NOMO-1 treated with dmso at 0.1 percent for 144 hours (cell line): ENCODE results near the gene PURA.

Source experiments
- DNase-seq: peaks from one replicate; lab custom pipeline; 2025; ENCODE audit not compliant: unreplicated experiment; lab: John Stamatoyannopoulos, UW

Gene PURA

GRCh38 chr5:140109759-140110645 lies 3.9 kb upstream of the PURA start:
- no peak for DNase-seq

- DNase-seq = no peak
These were observed 3.3 kb upstream of the PURA start for GRCh38 chr5:140110646-140110957.

GRCh38 chr5:140111011-140111858 lies 2.7 kb upstream of the PURA start:
- peak; percentile 46 for DNase-seq

DNA sequence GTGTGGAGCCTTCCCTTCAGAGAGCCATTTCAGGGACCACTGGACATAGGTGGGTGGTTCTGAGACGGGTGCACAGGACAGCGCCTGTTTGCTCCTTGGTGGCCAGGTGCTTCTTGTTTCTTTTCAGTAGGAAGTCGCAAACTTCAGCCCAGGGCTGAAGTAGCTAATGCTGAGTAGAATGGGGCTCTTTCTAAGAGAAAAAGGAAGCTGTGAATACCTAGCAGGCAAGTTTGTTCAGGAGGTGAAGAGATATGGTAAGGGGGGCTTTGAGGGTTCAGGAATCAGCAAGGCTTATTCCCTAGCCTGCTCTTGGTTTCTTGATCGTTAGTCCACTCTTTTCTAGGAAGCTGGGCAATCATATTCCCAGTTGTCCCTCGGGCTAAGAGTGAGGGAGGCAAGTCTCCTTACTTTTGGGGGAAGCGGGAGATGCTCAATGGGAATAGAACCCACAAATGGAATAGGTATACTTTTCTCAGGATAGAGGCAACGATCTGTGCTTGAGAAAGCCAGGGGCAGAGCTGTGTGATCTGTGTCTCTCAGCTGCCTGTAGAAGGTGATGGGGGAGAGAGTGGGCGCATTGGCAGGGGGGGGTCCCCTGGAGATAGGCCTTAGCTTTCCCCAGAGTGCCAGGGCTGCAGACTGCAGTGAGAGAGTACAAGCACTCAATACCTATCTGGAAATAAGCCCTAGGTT lies 1.9 kb upstream of the PURA start:
- peak; percentile 46 for DNase-seq

- DNase-seq = no peak
These were observed 1.2 kb upstream of the PURA start for GRCh38 chr5:140112685-140113179.

- DNase-seq = no peak
These were observed 670 bp upstream of the PURA start for GRCh38 chr5:140113180-140113698.

GRCh38 chr5:140114341-140115185 lies 654 bp downstream of the PURA start:
- DNase-seq = peak; percentile 20

- no peak for DNase-seq
These were observed 1.2 kb downstream of the PURA start for GRCh38 chr5:140115186-140115500.

DNA sequence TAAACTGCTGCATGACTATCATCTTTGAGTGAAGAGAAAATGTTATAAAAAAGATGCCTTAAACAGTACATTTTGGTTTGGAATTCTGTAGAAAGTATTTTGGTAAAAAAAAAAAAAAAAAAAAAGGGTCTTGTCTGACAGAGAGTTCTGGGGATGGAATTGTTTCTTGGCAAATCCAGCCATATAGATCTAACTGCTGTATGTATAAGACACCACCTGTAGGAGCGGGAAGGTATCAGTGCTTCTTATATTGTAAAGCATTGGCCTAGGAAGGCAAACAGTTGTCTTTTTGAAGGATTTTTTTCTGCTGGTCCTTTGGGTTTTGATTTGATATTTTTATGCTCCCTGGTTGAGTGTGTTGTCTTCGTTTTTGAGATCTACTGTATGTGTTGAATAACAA lies 2.8 kb downstream of the PURA start:
- DNase-seq = no peak

DNA sequence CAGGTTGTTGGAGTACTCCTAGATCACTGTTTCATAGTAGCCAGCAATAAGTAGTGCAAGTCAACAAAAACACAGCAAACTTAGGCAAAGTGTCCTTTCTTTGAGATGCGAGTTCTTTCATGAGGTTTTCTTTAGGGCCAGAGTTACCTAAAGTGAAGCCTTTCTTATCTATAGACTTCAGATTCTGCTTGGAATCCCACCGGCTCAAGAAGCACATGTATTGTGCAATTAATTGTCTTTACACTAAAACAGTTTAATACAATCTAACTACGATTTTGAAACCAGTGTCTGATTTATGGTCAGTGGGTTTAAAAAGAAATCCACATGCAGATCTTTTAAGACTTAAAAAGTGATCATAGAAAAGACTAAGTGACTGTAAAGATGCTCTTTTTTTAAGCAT lies 3.6 kb downstream of the PURA start:
- DNase-seq = no peak

DNA sequence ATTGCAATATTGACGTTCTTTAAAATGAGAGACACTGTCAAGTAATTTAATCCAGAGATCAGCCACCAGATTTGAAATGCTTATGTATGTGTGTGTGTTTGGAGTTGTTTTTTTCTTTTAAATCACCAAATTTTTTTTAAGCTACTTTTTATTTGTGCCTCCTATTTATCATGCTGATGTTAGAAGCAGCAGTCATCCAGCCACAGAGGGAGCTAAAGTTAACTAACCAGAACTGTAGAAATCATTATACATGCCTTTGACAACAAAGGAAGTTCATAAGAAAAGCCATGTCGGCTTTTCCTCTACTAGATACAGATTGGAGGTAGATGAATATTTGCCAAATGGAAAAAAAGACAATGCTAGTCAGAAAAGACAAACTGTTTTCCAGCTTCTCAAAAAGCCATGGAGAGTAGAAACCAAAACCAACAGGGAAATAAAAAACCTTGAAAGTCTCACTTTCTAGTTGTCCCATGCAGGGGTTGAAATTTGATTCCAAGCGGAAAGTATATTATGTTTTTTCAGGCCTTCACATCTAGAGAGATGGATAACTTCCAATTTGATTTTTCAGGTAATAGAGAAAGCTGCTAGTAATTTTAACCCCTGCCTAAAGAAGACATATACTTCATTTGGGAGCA lies 4.5 kb downstream of the PURA start:
- DNase-seq = no peak

GRCh38 chr5:140125637-140126036 lies 11.7 kb downstream of the PURA start, which contains the start of gene IGIP:
Gene IGIP, plus strand, starts transcription at chr5:140125937. Its CDS starts 2,540 bp downstream, at chr5:140128477.
- no peak for DNase-seq

DNA sequence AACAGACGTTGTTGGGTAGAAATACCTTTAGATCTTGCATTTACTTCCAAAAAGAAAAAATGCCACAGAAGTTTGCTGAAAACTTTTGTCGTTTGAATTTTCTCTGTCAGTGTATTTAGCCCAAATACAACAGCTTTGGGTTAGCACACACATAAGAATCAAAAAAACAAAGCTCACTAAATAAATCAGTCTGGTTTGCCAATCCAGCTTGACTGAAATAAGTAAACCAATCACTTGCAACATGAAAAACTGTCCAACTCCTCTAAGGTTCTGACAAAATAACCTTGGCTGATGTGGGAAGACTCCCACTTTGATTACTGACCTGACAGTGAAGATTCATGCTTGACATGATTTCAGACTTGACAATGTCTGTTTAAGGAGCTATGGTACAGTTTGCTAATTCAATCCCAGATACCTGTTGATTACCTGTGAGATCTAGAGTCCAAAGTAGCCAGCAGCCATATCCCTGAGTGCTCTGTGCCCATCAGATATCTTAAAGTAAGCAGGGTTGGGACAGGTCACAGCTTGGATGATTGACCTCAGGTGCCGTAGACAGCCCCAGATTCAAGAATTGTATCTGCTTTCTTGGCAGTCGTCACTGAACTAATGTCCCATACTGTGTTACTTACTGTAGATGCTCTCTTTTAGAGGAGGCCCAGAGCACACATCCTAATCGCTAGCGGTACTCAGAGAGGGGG lies 12.6 kb downstream of the PURA start:
- no peak for DNase-seq

DNA sequence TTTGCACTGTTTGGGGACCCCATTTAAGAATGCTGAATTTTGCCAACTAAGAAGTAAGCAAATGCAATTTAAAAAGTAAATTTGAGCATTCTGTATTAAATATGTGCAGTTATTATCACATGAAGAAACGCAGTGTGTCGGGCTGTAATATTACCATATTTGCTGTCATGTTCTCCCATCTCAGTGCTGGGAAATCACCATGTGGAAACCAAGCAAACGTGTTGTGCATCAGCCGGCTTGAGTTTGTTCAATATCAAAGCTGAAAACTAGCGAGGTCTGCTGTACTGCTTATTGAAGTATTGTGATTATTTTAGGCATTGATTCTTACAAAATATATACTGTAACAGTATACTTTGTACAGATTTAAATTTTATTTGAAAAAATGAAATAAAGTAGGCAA lies 14.5 kb downstream of the PURA start:
- DNase-seq = no peak

GRCh38 chr5:140130949-140131733 lies 17.2 kb downstream of the PURA start:
- no peak for DNase-seq

- DNase-seq = peak; percentile 77
These were observed 18.1 kb downstream of the PURA start for GRCh38 chr5:140131967-140132409.

DNA sequence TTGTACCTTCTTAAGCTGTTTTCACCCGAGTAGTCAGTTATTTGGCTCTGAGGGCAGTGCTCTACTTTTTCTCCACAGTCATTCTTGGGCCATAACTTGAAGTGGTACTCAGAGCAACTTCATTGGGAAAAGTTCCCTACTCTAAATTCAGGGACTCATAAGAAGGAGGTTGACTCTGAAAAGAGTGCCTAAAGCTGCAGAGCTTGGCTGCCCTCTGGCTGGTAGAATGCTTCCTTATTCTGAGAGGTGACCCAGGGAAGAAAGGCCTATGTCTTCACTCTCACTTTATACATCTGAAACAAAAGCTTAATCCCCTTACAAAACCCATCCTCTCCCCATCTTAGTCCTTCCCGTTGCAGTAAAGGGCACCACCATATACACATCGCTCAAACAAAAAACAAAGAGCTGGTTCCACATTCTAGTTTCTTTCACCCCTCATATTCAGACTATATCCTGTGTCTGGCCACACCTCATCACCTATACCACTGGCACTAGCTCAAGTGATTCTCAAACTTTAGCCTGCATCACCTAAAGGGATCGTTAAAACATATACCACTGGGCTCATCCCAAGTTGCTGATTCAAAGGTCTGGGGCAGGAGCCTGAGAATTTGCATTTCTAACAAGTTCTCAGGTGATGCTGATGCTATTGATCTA lies 19.7 kb downstream of the PURA start:
- no peak for DNase-seq
